IPS DF 6.9 (cell line): ENCODE measurements around the gene CLCNKA.
"Not testable (repeated sequence)": the region's sequence is repeated elsewhere in the genome, so short reads cannot be mapped to it uniquely, and the experiment has no call there.

Source experiments
- DNase-seq: peaks from one replicate; pipeline ENCODE4 v3.0.0-alpha.2; 2013; ENCODE audit warnings: low read depth, low spot score
- H3K27ac ChIP-seq: one replicate; pipeline ENCODE4 v1.5.1; 2013; ENCODE audit warnings: low read length, control low read depth
- H3K27me3 ChIP-seq: 2 replicates; pipeline ENCODE4 v1.6.1; 2013; ENCODE audit warnings: mild to moderate bottlenecking, low read length; ENCODE audit not compliant: control insufficient read depth, insufficient read depth
- H3K36me3 ChIP-seq: 2 replicates; pipeline ENCODE4 v1.6.1; 2013; ENCODE audit warnings: low read length; ENCODE audit not compliant: control insufficient read depth, insufficient read depth
- H3K4me1 ChIP-seq: 2 replicates; pipeline ENCODE4 v1.6.1; 2013; ENCODE audit warnings: low read length; ENCODE audit not compliant: control insufficient read depth, insufficient read depth
- H3K4me3 ChIP-seq: 2 replicates; pipeline ENCODE4 v1.5.1; 2013; ENCODE audit warnings: mild to moderate bottlenecking, low read length
- H3K9me3 ChIP-seq: 2 replicates; pipeline ENCODE4 v1.6.1; 2013; ENCODE audit warnings: low read length, inconsistent platforms; ENCODE audit not compliant: control insufficient read depth, insufficient read depth
- WGBS: extraction: QIAGEN DNeasy Blood & Tissue Kit; methylation state at CpG from one replicate; pipeline ENCODE4 v1.1.7; 2013; ENCODE audit warnings: mixed read lengths, missing lambda C conversion rate; ENCODE audit not compliant: insufficient read length, insufficient coverage; 5-methylcytosine and 5-hydroxymethylcytosine counted together

Gene CLCNKA

DNA sequence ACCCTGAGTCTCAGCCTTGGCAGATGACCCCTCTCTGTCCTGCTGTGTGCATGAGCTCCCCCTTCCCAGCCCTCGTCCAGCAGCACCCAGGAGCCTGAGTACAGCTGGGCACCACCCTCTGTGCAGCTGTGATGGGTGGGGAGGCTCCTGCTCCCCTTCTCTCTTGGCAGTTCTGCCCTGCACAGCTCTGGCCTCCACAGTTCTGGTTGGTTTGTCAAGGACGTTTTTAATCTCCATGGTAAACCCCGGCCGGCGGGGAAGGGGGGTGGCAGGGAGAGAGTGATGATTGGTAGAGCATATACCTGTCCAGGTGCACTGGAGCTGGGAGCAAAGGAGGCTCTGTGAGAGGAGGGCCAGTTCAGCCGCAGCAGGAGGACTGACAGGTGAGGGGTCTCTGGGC is at the start of gene CLCNKA:
Gene CLCNKA, plus strand, starts transcription at position 356 of the 400 bp plus-strand sequence. CDS start 584 bp downstream, outside the sequence.
- Histone ChIP-seq H3K9me3 (no peaks in the 10 kb centered on the region), H3K4me3 (no peak within 1 kb of the TSS), H3K4me1 (peaks cover 7% of the 10 kb centered on the region), H3K27me3 (no peaks in the 10 kb centered on the region), H3K27ac (no peak within 1 kb of the TSS), H3K36me3 (no peaks in the 10 kb centered on the region; the same call in 1 of the 2 replicates)
- DNase-seq, result no peak
- WGBS, result no CpG with 5 or more reads among the region's 6 CpGs

DNA sequence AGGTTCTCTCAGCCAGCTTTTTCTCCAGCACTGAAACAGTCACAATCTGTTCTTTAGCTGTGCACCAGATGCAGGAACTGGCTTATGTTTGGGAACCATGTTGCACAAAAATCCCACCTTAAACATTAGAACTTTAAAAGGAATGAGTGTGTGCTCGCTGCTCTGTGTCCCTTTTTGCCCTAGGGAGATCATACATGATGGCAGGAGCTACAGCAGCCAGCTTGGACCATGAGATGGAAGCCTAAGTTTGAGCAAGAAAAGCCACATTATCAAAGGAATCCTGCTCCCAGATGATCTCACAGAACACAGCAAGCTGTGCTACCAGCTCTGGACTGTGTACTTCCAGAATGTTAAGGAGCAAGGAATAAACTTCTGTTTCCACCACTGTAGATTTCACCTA is 49.4 kb upstream of the CLCNKA start:
- WGBS, result no CpG with 5 or more reads among the region's 1 CpG

DNA sequence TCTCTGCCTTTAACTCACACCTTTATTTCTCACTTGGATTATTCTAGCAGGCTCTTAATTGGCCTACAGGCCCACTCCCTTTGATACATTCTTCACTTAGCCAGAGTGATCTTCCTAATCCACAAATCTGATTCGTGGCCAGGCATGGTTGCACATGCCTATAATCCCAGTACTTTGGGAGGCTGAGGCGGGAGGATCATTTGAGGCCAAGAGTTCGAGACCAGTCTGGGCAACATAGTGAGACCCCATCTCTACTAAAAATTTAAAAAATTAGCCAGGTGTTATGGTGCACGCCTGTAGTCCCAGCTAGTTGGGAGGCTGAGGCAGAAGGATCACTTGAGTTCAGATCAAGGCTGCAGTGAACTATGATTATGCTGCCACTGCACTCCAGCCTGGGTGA is 48.1 kb upstream of the CLCNKA start:
- H3K4me3 ChIP-seq, result no peak overlapping the region
- no peak overlapping the region for H3K27ac ChIP-seq
- H3K9me3 ChIP-seq, result peaks cover 1% of the 10 kb centered on the region; the same call in 1 of the 2 replicates
- peaks cover 6% of the 10 kb centered on the region for H3K36me3 ChIP-seq
- WGBS, result no CpG with 5 or more reads among the region's 4 CpGs
- no peaks in the 10 kb centered on the region for H3K4me1 ChIP-seq
- no peak for DNase-seq
- H3K27me3 ChIP-seq, result no peaks in the 10 kb centered on the region

More for the DNA sequence above, 49.4 kb upstream of the CLCNKA start:
- DNase-seq, result no peak
- H3K4me3 ChIP-seq, result no peak overlapping the region
- no peaks in the 10 kb centered on the region; the same call in 1 of the 2 replicates for H3K27me3 ChIP-seq
- peaks cover 8% of the 10 kb centered on the region for H3K36me3 ChIP-seq
- H3K4me1 ChIP-seq, result no peaks in the 10 kb centered on the region
- H3K9me3 ChIP-seq, result peaks cover 1% of the 10 kb centered on the region; the same call in 1 of the 2 replicates
- no peak overlapping the region for H3K27ac ChIP-seq

- Histone ChIP-seq H3K4me3 (peak overlapping the region; percentile 87; the same call in 1 of the 2 replicates), H3K27ac (no peak overlapping the region), H3K36me3 (peaks cover 4% of the 10 kb centered on the region; the same call in 1 of the 2 replicates), H3K4me1 (no peaks in the 10 kb centered on the region), H3K9me3 (no peaks in the 10 kb centered on the region), H3K27me3 (no peaks in the 10 kb centered on the region)
- no CpG with 5 or more reads among the region's 9 CpGs for WGBS
- DNase-seq, result no peak
Measured at GRCh38 chr1:15974855-15975254, 47.0 kb upstream of the CLCNKA start.

GRCh38 chr1:15975358-15975804 is 46.5 kb upstream of the CLCNKA start:
- Histone ChIP-seq H3K27ac (no peak overlapping the region), H3K4me1 (no peaks in the 10 kb centered on the region), H3K9me3 (no peaks in the 10 kb centered on the region), H3K36me3 (peaks cover 4% of the 10 kb centered on the region; the same call in 1 of the 2 replicates), H3K4me3 (peak overlapping the region; percentile 87; the same call in 1 of the 2 replicates), H3K27me3 (no peaks in the 10 kb centered on the region)
- no CpG with 5 or more reads among the region's 47 CpGs for WGBS
- DNase-seq, result no peak

- Histone ChIP-seq H3K27me3 (no peaks in the 10 kb centered on the region), H3K4me3 (peak within 1 kb of the TSS; percentile 87; the same call in 1 of the 2 replicates), H3K4me1 (no peaks in the 10 kb centered on the region), H3K9me3 (no peaks in the 10 kb centered on the region), H3K36me3 (peaks cover 4% of the 10 kb centered on the region; the same call in 1 of the 2 replicates), H3K27ac (no peak within 1 kb of the TSS)
- peak; percentile 90 for DNase-seq
- no CpG with 5 or more reads among the region's 47 CpGs for WGBS
Measured at GRCh38 chr1:15975805-15976680, 45.8 kb upstream of the CLCNKA start, which contains the start of gene ZBTB17. Gene ZBTB17 (minus strand): TSS chr1:15976101. CDS start chr1:15948495, 27,606 bp downstream.

DNA sequence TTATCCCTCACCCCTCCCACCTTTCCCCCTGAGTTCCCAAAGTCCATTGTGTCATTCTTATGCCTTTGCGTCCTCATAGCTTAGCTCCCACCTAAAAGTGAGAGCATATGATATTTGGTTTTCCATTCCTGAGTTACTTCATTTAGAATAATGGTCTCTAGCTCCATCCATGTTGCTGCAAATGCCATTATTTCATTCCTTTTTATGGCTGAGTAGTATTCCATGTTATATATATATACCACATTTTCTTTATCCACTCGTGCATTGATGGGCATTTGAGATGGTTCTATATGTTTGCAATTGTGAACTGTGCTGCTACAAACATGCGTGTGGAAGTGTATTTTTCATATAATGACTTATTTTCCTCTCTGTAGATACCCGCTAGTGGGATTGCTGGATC is 43.9 kb upstream of the CLCNKA start:
- not testable (repeated sequence) for H3K4me1 ChIP-seq, DNase-seq, H3K27ac ChIP-seq, H3K36me3 ChIP-seq, H3K4me3 ChIP-seq, H3K9me3 ChIP-seq, H3K27me3 ChIP-seq
- WGBS, result no CpG with 5 or more reads among the region's 4 CpGs

DNA sequence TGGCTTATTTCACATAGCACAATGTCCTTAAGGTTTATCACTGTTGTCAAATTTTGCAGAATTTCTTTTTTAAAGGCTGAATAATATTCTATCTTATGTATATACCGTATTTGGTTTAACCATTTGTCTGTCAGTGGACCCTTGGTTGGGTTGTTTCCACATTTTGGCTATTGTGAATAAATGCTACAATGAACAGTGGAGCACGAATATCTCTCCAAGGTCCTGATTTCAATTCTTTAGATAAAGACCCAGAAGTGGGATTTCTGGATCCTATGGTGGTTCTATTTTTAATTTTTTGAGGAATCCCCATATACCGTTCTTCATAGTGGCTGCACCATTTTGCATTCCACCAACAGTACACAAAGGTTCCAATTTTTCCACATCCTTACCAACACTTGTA is 40.2 kb upstream of the CLCNKA start:
- Histone ChIP-seq H3K27ac (no peak overlapping the region), H3K36me3 (no peaks in the 10 kb centered on the region), H3K9me3 (no peaks in the 10 kb centered on the region), H3K27me3 (no peaks in the 10 kb centered on the region), H3K4me1 (no peaks in the 10 kb centered on the region), H3K4me3 (no peak overlapping the region)
- no peak for DNase-seq
- WGBS, result no CpG with 5 or more reads among the region's 3 CpGs

DNA sequence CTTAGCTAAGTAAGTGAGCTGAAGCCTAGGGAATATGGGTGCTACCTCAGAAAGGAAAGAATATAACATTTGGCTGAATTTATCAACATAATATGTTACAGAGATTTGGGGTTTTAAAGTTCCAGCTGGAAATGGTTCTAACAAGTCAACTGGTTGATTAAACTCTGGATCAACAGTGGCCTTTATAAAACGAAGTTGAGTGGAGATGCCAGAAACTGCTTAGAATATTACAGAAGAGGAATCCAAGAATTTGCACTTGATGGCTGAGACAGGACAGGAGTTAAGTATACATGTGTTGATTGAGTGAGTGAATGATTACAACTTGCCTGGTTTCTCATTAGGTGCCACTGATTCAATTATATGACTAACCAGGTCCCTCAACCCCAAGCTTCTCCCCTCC is 38.6 kb upstream of the CLCNKA start:
- WGBS, result no CpG with 5 or more reads among the region's 1 CpG
- H3K36me3 ChIP-seq, result no peaks in the 10 kb centered on the region
- no peaks in the 10 kb centered on the region for H3K9me3 ChIP-seq
- no peaks in the 10 kb centered on the region for H3K4me1 ChIP-seq
- no peaks in the 10 kb centered on the region for H3K27me3 ChIP-seq
- no peak overlapping the region for H3K4me3 ChIP-seq
- DNase-seq, result no peak
- H3K27ac ChIP-seq, result no peak overlapping the region

GRCh38 chr1:15985611-15986297 is 36.1 kb upstream of the CLCNKA start:
- Histone ChIP-seq H3K27me3 (no peaks in the 10 kb centered on the region), H3K4me3 (no peak overlapping the region), H3K4me1 (no peaks in the 10 kb centered on the region), H3K9me3 (no peaks in the 10 kb centered on the region), H3K27ac (no peak overlapping the region), H3K36me3 (no peaks in the 10 kb centered on the region)
- WGBS, result no CpG with 5 or more reads among the region's 5 CpGs
- no peak for DNase-seq
